SHP77 (cell line): ENCODE measurements around the gene NHLRC2.
"Not testable (repeated sequence)": the region's sequence is repeated elsewhere in the genome, so short reads cannot be mapped to it uniquely, and the experiment has no call there.

Source experiments
- DNase-seq, 2 experiments: peaks; one replicate each; lab custom pipeline; 2025; lab: John Stamatoyannopoulos, UW

Gene NHLRC2

DNA sequence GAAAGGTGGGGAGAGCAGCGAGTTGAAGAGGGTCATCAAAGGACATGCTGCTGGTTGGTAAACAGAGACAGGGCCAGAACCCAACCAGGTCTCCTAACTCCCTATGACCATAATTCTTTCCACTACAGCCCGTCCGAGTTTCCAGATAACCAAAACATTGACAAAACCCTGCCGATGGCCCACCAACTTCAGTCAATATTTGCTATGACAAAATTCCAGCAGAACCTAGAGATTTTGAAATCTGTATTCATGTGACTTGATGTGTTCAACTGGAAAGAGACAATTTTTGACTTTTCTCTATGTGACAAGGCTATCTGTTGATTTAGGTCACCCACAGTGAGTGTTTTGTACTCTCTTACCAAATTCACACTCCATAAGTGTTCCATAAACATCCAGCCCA, 86.7 kb downstream of the NHLRC2 start:
- DNase-seq: no peak

DNA sequence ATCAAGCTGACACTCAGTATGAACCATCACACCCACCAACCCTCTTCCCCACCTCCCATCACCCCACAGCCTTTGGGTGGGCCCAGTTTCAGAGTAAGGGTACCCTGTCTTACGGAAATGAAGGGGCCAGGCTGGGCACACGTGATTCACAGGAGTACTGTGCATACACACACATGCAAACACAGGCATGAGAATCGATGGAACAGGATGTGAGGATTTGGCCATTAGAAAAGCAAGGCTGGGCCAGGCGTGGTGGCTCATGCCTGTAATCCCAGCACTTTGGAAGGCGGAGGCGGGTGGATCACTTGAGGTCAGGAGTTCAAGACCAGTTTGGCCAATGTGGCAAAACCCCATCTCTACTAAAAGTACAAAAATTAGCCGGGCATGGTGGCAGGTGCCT, 88.7 kb downstream of the NHLRC2 start:
- DNase-seq: not testable (repeated sequence)

- DNase-seq: no peak
Measured at GRCh38 chr10:113945075-113945686, 90.7 kb downstream of the NHLRC2 start.

GRCh38 chr10:113945687-113946085, 91.2 kb downstream of the NHLRC2 start:
- DNase-seq: no peak

DNA sequence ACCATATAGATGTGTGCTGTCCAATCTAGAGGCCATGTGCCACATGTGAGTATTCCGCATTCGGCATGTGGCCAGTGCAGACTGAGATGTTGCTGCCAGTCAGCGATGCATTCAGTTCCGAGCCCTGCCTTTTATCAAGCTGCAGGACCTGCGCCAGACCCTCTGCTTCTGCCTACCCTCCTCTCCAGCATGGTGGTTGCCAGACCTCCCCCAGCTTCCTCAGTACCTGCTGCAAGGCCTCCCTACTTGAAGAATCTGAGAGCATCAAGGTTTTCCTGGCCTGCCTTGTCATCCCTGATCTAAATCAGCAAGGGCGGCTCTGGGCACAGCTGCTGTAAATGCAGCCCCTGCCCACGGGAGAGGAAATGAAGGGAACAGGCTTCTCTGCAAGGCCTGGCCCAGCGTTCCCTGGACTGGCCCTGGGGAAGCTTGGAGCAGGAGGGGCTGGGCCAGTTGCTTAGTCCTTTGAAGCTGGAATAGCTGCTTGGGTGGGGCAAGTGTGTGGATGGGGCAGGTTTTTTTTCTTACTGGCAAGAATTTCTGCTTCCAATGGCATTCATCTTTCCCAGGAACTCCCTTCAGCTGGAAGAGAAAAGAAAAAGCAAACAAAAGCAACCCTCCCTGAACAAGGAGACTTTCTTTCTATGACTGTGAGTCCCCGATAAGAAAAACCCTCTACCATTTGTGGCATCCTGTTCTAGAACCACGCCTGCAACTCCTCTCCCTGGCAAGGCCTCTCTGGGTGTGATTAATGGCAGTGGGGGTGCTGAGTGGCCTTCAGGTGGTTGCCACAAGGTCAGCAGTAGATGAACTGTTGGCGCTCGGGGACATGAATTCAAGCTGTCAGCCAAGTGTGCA, 93.0 kb downstream of the NHLRC2 start:
- no peak for DNase-seq

- no peak for DNase-seq
Measured at GRCh38 chr10:113948048-113948447, 93.6 kb downstream of the NHLRC2 start.

GRCh38 chr10:113950268-113950667, 95.8 kb downstream of the NHLRC2 start:
- DNase-seq: no peak

DNA sequence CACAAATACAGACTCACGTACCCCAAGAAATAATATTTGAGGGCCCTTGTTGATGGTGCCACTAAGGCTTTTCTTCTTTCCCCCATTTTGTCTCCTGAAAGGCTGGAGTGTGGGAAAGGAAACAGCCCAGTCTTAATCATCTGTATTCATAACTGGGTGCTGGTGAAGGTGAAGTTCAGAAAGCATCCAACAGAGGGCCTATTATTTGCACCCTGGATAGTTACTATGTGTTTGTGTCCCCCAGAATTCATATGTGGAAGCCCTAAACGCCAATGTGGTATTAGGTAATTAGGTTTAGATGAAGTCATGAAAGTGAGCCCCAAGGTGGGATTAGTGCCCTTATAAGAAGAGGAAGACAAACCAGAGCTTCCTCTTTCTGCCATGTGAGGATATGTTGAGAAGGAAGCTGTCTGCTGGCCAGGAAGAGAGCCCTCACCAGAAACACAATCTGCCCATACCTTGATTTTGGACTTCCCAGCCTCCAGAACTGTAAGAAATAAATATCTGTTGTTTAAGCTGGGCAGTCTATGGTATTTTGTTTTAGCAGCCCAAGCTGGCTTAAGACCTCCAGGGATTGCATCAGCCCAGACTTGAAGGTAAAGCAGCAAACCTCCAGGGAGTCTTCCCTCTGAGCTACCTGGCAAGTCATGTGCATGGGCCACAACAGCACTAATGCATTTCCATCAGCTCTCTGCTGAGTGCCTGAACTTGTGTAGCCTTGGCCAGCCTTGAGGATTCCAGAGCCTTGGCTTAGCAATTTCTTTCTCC, 99.2 kb downstream of the NHLRC2 start:
- no peak for DNase-seq

DNA sequence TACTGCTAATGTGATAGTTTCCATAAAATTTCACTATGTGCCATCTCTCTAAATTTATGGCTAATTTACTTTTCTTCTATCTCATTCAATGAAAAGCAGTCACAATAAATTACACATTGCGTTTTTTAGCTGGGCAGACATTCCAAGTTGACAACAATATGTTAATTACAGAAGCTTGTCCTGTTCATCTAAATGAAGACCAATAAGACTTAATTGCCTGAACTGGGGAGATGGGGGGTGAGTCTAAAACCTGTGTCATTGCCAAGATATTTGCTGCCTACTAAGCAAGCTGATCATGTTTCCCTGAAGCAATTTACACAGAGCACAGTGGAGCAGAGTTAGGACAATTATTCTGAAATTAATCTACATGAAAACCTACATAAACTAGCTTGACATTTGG, 99.9 kb downstream of the NHLRC2 start:
- no peak for DNase-seq

- no peak for DNase-seq
Measured at GRCh38 chr10:113957013-113957412, 102.6 kb downstream of the NHLRC2 start.

DNA sequence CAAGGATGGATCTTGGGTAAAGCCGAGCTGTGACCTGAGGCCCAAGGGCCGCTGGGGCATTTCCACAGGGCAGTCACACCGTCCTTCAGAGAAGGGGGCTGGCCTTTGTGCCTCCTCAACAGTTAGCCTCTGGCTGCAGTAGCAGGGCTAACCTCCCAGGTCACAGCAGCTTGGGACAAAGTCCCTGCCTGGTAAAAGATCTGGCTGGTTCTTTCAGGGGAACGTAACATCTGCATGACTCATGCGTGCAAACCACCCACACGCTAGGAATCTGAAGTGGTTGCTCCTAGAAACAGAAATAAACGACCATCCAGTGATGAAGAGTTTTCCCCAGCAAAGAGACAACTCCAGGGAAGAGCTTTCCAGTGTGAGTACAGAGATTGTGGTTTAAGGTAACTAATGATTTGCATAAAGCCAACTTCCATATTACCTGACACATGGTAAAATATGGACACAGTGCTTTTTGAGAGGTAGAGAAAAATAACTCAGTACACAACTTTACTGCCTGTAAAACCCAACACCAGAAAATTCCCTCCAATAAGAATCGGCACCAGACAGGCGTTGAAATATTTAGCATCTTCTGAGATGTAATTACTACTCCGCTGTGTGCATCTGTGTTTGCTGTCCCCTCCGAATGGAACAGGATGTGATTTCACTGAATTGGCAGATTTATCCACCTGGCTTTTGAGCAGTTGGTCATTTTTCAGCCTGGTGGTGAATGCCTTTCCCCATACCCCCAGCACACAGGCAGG, 104.3 kb downstream of the NHLRC2 start:
- peak; percentile 42 to 56 for DNase-seq

GRCh38 chr10:113959383-113959760, 104.9 kb downstream of the NHLRC2 start:
- DNase-seq: peak; percentile 25 to 70

DNA sequence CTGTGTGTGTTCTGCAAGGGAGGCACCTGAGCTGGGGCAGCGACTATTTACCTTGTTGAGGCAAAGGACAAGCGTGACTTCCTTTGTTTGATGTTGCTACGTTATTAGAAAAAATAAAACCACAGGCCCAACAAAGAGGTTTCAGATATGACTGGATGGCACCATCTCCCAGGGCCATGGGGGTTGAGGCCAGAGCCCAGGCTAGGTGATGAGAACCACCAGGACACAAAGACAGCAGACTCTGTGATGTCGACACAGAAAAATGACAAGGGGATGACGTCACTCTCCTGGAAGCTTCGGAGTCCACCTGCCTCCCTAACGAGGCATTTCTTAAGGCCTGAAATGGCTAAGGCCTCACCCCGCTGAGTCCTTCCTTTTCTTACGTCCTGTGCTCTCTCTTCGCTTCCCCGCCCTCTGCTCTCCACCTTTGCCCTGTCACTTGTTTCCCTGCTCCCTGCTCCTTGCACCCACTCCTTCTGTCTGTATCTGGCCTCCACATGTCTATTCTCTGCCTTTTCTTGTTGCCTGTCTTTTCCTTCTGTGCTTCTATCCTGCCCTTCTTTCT, 106.2 kb downstream of the NHLRC2 start:
- DNase-seq: peak in 1 of 2 experiments; percentile 5

DNA sequence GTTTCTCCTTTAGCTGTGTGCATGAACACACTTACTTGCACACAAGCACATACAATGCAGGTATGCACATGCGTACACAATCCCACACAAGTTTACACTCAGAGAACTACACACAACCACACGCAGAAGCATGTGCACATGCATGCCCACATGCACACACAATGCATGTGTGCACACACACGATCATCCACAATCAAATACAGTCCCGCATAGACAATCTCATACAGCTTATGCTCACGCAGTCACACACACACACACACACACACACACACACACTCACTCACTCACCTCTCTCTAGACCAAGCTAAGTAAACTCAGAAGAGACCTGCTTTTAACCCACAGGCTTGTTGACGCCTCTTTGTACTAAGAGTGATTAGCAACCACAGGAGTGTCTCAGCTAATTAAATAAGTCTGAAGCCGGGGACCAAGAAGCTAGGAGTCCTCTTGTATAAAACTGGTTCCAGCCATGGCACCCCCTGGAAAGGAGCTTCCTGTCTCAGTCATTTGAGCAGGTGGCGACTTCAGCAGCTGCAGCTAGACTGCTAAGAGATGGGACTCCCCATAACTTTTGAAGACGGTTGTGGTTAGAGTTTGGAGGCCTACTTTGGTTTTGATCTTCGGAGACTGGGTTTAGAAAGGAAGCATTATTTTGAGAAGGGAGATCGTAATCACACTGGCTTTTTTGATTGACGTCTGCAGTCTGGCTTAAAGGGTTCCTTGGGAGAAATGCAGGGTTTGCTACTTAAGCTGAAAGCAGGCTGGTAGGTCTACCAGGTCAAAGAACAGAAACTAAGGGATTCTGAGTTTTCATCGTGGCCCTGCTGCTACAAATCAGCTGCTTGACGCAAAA, 106.9 kb downstream of the NHLRC2 start:
- DNase-seq: no peak

DNA sequence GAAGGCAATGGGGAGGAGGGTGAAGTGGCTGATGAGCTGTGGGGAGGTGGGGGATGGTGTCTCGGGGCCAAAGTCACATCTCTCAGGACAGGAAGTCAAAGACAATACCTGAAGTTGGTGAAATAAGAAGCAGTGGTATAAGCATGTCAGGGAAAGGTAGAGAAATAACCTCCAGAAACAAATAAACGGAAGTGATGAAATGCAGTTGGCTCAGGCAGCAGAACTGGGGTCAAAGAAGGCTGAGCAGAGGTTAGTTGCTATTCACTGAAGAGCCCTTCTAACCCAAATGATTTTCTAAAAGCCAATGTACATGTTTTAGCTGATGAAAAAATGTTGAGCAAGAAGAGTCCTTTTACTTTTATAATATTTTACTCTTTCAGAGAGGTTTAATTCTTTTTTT, 110.6 kb downstream of the NHLRC2 start:
- DNase-seq: no peak

DNA sequence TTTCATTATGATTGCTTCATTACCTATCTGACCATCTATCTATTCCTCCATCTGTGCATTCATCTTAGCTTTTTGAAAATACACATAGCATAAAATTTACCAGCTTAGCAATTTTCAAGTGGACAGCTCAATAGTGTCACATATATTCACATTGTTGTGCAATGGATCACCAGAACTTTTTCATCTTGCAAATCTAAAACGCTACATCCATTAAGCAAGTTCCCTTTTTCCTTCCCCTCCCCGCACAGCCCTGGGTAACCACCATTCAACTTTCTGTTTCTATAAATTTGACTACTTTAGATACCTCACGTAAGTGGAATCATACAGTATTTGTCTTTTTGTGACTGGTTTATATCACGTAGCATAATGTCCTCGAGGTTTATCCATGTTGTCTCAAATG, 111.2 kb downstream of the NHLRC2 start:
- no peak for DNase-seq
